ENCODE results near the gene TMEM222.

- no peak for TF ChIP-seq CTCF (IDR thresholded peaks at IDR 0.05; ENCODE audit: borderline replicate concordance, extremely low read depth, low read length, poor library complexity, severe bottlenecking)
- no peak for TF ChIP-seq EZH2 (IDR thresholded peaks at IDR 0.05; ENCODE audit: borderline replicate concordance, low read depth, low read length, severe bottlenecking)
These were observed 28.1 kb downstream of the TMEM222 start for GRCh38 chr1:27349784-27350662.
